SU-DHL-6 (cell line): ENCODE data around the gene HECW1.
A peak's percentile ranks its signal among the peaks of the same experiment; 100 is the strongest.

Experiments used
- H2AFZ ChIP-seq: fragments of 200-600 bp; sonication (generic); 2 replicates; pipeline ENCODE4 v1.6.1; 2014; ENCODE audit warnings: low read depth, mild to moderate bottlenecking, moderate library complexity, mixed read lengths, antibody characterized with exemption, low read length; ENCODE audit not compliant: severe bottlenecking
- H3F3A ChIP-seq: fragments of 200-600 bp; shearing (Covaris generic); 2 replicates; pipeline ENCODE4 v1.6.0; 2016; ENCODE audit warnings: antibody characterized with exemption, mild to moderate bottlenecking; ENCODE audit not compliant: insufficient read depth
- H3K27ac ChIP-seq: fragments of 200-600 bp; sonication (generic); 2 replicates; pipeline ENCODE4 v1.5.1; 2016; ENCODE audit warnings: low read depth, mild to moderate bottlenecking, low read length, moderate library complexity, mixed read lengths
- H3K27me3 ChIP-seq: fragments of 200-600 bp; sonication (generic), shearing (Covaris generic); 2 replicates; pipeline ENCODE4 v1.6.0; 2014; ENCODE audit warnings: mild to moderate bottlenecking, low read length
- H3K36me3 ChIP-seq: fragments of 200-600 bp; sonication (generic); 2 replicates; pipeline ENCODE4 v1.6.1; 2014; ENCODE audit warnings: mild to moderate bottlenecking, low read length, mixed read lengths
- H3K4me2 ChIP-seq: fragments of 300-600, 200-600 bp; shearing (Covaris generic), sonication (generic); 2 replicates; pipeline ENCODE4 v1.6.0; 2014; ENCODE audit warnings: low read length, low read depth, mild to moderate bottlenecking; ENCODE audit not compliant: poor library complexity, severe bottlenecking
- H3K4me3 ChIP-seq: fragments of 200-600 bp; sonication (generic); 2 replicates; pipeline ENCODE4 v1.5.1; 2014; ENCODE audit warnings: antibody characterized with exemption, low read length, mild to moderate bottlenecking, mixed read lengths; ENCODE audit not compliant: insufficient read depth, poor library complexity, severe bottlenecking
- H3K79me2 ChIP-seq: fragments of 200-600 bp; sonication (generic); 2 replicates; pipeline ENCODE4 v1.6.1; 2014; ENCODE audit warnings: mild to moderate bottlenecking, low read length, moderate library complexity; ENCODE audit not compliant: insufficient read depth
- H3K9ac ChIP-seq: fragments of 200-600 bp; sonication (generic); 2 replicates; pipeline ENCODE4 v1.7.0; 2014; ENCODE audit warnings: mild to moderate bottlenecking, low read length
- H3K9me2 ChIP-seq: fragments of 200-600 bp; sonication (generic); replicated peaks from 2 replicates; pipeline ENCODE4 v1.6.1; 2014; ENCODE audit warnings: low read length; ENCODE audit not compliant: insufficient read depth
- H3K9me3 ChIP-seq: fragments of 200-600 bp; sonication (generic); 2 replicates; pipeline ENCODE4 v1.6.1; 2014; ENCODE audit warnings: low read length, mixed read lengths; ENCODE audit not compliant: insufficient read depth
- H4K20me1 ChIP-seq: fragments of 200-600 bp; sonication (generic); 2 replicates; pipeline ENCODE4 v1.6.1; 2014; ENCODE audit warnings: low read depth, mild to moderate bottlenecking, antibody characterized with exemption, low read length, moderate library complexity, mixed read lengths
- CTCF ChIP-seq: fragments of 200-600 bp; sonication (generic); IDR thresholded peaks from one replicate; pipeline ENCODE4 v1.5.1; 2017; ENCODE audit warnings: antibody characterized with exemption, mild to moderate bottlenecking, low read length, moderate library complexity; ENCODE audit not compliant: insufficient read depth, poor library complexity, severe bottlenecking
- EZH2phosphoT487 ChIP-seq: fragments of 200-600 bp; sonication (generic), shearing (Covaris generic); conservative IDR thresholded peaks from 2 replicates; pipeline ENCODE4 v1.6.1; 2018; ENCODE audit warnings: mild to moderate bottlenecking, antibody characterized with exemption, low read length, moderate library complexity, mixed read lengths

The HECW1 gene

GRCh38 chr7:43104874-43105520 is 7.5 kb upstream of the HECW1 start:
- Histone ChIP-seq H3K9me3 (no peaks in the 10 kb centered on the region), H3K27me3 (no peaks in the 10 kb centered on the region), H3K9ac (no peak overlapping the region), H3K9me2 (no peaks in the 10 kb centered on the region), H2AFZ (no peak overlapping the region), H3K27ac (no peak overlapping the region), H4K20me1 (no peaks in the 10 kb centered on the region), H3K4me2 (no peak overlapping the region), H3K4me3 (no peak overlapping the region), H3K36me3 (no peaks in the 10 kb centered on the region), H3K79me2 (no peaks in the 10 kb centered on the region), H3F3A (no peaks in the 10 kb centered on the region)
- TF ChIP-seq EZH2phosphoT487 = no peak
- no peak for TF ChIP-seq CTCF

GRCh38 chr7:43105521-43106120 is 6.8 kb upstream of the HECW1 start:
- Histone ChIP-seq H3K9me3 (no peaks in the 10 kb centered on the region), H3K9me2 (no peaks in the 10 kb centered on the region), H3K79me2 (no peaks in the 10 kb centered on the region), H3K36me3 (no peaks in the 10 kb centered on the region), H3K9ac (no peak overlapping the region), H3K4me2 (no peak overlapping the region), H4K20me1 (no peaks in the 10 kb centered on the region), H3K27me3 (no peaks in the 10 kb centered on the region), H3K4me3 (no peak overlapping the region), H2AFZ (no peak overlapping the region), H3F3A (no peaks in the 10 kb centered on the region), H3K27ac (no peak overlapping the region)
- TF ChIP-seq EZH2phosphoT487 (no peak), CTCF (no peak)

GRCh38 chr7:43108255-43109011 is 4.0 kb upstream of the HECW1 start:
- no peaks in the 10 kb centered on the region for H4K20me1 ChIP-seq
- H3K9me2 ChIP-seq = no peaks in the 10 kb centered on the region
- no peaks in the 10 kb centered on the region for H3F3A ChIP-seq
- H3K9ac ChIP-seq = no peak overlapping the region
- H3K79me2 ChIP-seq = no peaks in the 10 kb centered on the region
- H3K27ac ChIP-seq = no peak overlapping the region
- H3K36me3 ChIP-seq = no peaks in the 10 kb centered on the region
- TF ChIP-seq CTCF (peak; percentile 79), EZH2phosphoT487 (no peak)
- no peaks in the 10 kb centered on the region for H3K9me3 ChIP-seq
- no peak overlapping the region for H2AFZ ChIP-seq
- no peaks in the 10 kb centered on the region for H3K27me3 ChIP-seq
- H3K4me3 ChIP-seq = no peak overlapping the region
- H3K4me2 ChIP-seq = no peak overlapping the region
